NCI-H2196 treated with DMSO at 0.1 percent for 48 hours (cell line): ENCODE measurements around the gene PPP1CA.

Experiments used
- DNase-seq: peaks from one replicate; lab custom pipeline; 2025; ENCODE audit not compliant: unreplicated experiment; lab: John Stamatoyannopoulos, UW

Gene PPP1CA

GRCh38 chr11:67387069-67387468 lies 14.6 kb downstream of the PPP1CA start:
- DNase-seq = no peak

GRCh38 chr11:67384851-67385366 lies 16.7 kb downstream of the PPP1CA start:
- no peak for DNase-seq

- peak; percentile 54 for DNase-seq
These were observed 19.2 kb downstream of the PPP1CA start for GRCh38 chr11:67382276-67383136.

- no peak for DNase-seq
These were observed 20.2 kb downstream of the PPP1CA start for GRCh38 chr11:67381244-67381972.

- no peak for DNase-seq
These were observed 22.3 kb downstream of the PPP1CA start for GRCh38 chr11:67379061-67380058.

GRCh38 chr11:67378544-67378943 lies 23.1 kb downstream of the PPP1CA start:
- DNase-seq = no peak

- no peak for DNase-seq
These were observed 24.5 kb downstream of the PPP1CA start for GRCh38 chr11:67376873-67377808.

- no peak for DNase-seq
These were observed 25.4 kb downstream of the PPP1CA start for GRCh38 chr11:67376063-67376820.

- no peak for DNase-seq
These were observed 26.2 kb downstream of the PPP1CA start for GRCh38 chr11:67375320-67376055.

GRCh38 chr11:67374571-67375281 lies 26.9 kb downstream of the PPP1CA start:
- no peak for DNase-seq

GRCh38 chr11:67373648-67374570 lies 27.7 kb downstream of the PPP1CA start:
- no peak for DNase-seq

- DNase-seq = no peak
These were observed 28.5 kb downstream of the PPP1CA start, which contains the start of gene CLCF1 for GRCh38 chr11:67372993-67373647. Gene CLCF1, minus strand, starts transcription at chr11:67373598. Its CDS starts 59 bp downstream, at chr11:67373539.

- no peak for DNase-seq
These were observed 29.2 kb downstream of the PPP1CA start for GRCh38 chr11:67372321-67372992.

GRCh38 chr11:67371911-67372320 lies 29.7 kb downstream of the PPP1CA start:
- DNase-seq = no peak

- DNase-seq = no peak
These were observed 30.3 kb downstream of the PPP1CA start for GRCh38 chr11:67371189-67371910.
